CD14-positive monocyte (primary cell): ENCODE measurements around the gene ZIC1. TPM values are rescaled to one million over a fixed set of nuclear protein-coding genes. Genes with fewer than 3 reads are reported as not detected.

Experiments used
- DNase-seq, 3 donors: peaks; one replicate each; pipeline ENCODE4 v3.0.0-alpha.2; 2011 to 2022
- H2AFZ ChIP-seq: 2 replicates; pipeline ENCODE4 v1.6.0; 2012; ENCODE audit warnings: mild to moderate bottlenecking, low read depth, low read length, inconsistent platforms; ENCODE audit not compliant: insufficient read depth, poor library complexity, severe bottlenecking
- H3K27ac ChIP-seq, 2 donors: 1 replicate in 1 of 2; 2 replicates in 1 of 2; pipeline ENCODE4 v1.5.1; 2012 to 2013; ENCODE audit warnings: low read length in 2 of 2, control low read depth in 1 of 2, inconsistent platforms in 1 of 2, low read depth in 1 of 2, mild to moderate bottlenecking in 1 of 2
- H3K27me3 ChIP-seq, 2 donors: one replicate each; pipeline versions ENCODE4 v1.6.0 to v1.6.1; 2011 to 2013; ENCODE audit warnings: low read length in 2 of 2; ENCODE audit not compliant: control insufficient read depth in 2 of 2, insufficient read depth in 2 of 2
- H3K36me3 ChIP-seq, 2 donors: replicated peaks in 1 of 2; 1 replicate in 1 of 2; 2 replicates in 1 of 2; pipeline versions ENCODE4 v1.5.1 to v1.6.1; 2012 to 2013; ENCODE audit warnings: low read length in 2 of 2, control low read depth in 1 of 2, inconsistent platforms in 1 of 2, mild to moderate bottlenecking in 1 of 2; ENCODE audit not compliant: insufficient read depth in 2 of 2, control insufficient read depth in 1 of 2
- H3K4me1 ChIP-seq, 2 donors: 1 replicate in 1 of 2; 2 replicates in 1 of 2; pipeline versions ENCODE4 v1.5.1 to v1.6.1; 2012 to 2013; ENCODE audit warnings: low read length in 2 of 2, control low read depth in 1 of 2, inconsistent platforms in 1 of 2, mild to moderate bottlenecking in 1 of 2, moderate library complexity in 1 of 2; ENCODE audit not compliant: insufficient read depth in 2 of 2, control insufficient read depth in 1 of 2
- H3K4me2 ChIP-seq: replicated peaks from 2 replicates; pipeline ENCODE3; 2012; ENCODE audit warnings: low read length, moderate library complexity, mild to moderate bottlenecking; ENCODE audit not compliant: poor library complexity, severe bottlenecking; ENCODE audit errors: extremely low read depth
- H3K4me3 ChIP-seq, 3 experiments: fragments of 200-600 bp in 1 of 3; sonication (generic) in 1 of 3; replicated peaks in 1 of 3; 1 replicate in 2 of 3; 2 replicates in 1 of 3; pipeline ENCODE4 v1.5.1; 2011 to 2013; ENCODE audit warnings: low read length in 3 of 3, mild to moderate bottlenecking in 3 of 3, control low read depth in 2 of 3, low read depth in 2 of 3, inconsistent platforms in 1 of 3, moderate library complexity in 1 of 3
- H3K79me2 ChIP-seq: 2 replicates; pipeline ENCODE4 v1.6.0; 2012; ENCODE audit warnings: mild to moderate bottlenecking, control low read depth, inconsistent platforms, low read length, moderate library complexity; ENCODE audit not compliant: insufficient read depth
- H3K9ac ChIP-seq: 2 replicates; pipeline ENCODE4 v1.6.0; 2017; ENCODE audit warnings: low read length, mild to moderate bottlenecking; ENCODE audit not compliant: insufficient read depth, poor library complexity, severe bottlenecking
- H3K9me3 ChIP-seq, 2 donors: replicated peaks in 1 of 2; 1 replicate in 1 of 2; 2 replicates in 1 of 2; pipeline versions ENCODE4 v1.5.1 to v1.6.1; 2012 to 2013; ENCODE audit warnings: low read length in 2 of 2, control low read depth in 1 of 2; ENCODE audit not compliant: control insufficient read depth in 1 of 2, insufficient read depth in 1 of 2
- H4K20me1 ChIP-seq: 2 replicates; pipeline ENCODE4 v1.6.0; 2012; ENCODE audit warnings: mild to moderate bottlenecking, low read length, control low read depth, moderate library complexity; ENCODE audit not compliant: insufficient read depth
- H3K27ac Mint-ChIP-seq, 7 donors: one replicate each; pipeline ENCODE4 v1.8.0; 2020; ENCODE audit warnings: mild to moderate bottlenecking in 7 of 7, mixed read lengths in 7 of 7, moderate library complexity in 6 of 7, inconsistent platforms in 2 of 7
- H3K27me3 Mint-ChIP-seq, 3 donors: one replicate each; pipeline ENCODE4 v1.8.0; 2021 to 2022; ENCODE audit warnings: low read depth in 3 of 3, mild to moderate bottlenecking in 3 of 3, mixed read lengths in 3 of 3, moderate library complexity in 3 of 3, inconsistent platforms in 1 of 3
- H3K36me3 Mint-ChIP-seq, 2 donors: one replicate each; pipeline ENCODE4 v1.8.0; 2020; ENCODE audit warnings: mixed read lengths in 2 of 2, inconsistent platforms in 1 of 2, mild to moderate bottlenecking in 1 of 2
- H3K4me1 Mint-ChIP-seq: one replicate; pipeline ENCODE4 v1.8.0; 2020; ENCODE audit warnings: mild to moderate bottlenecking, mixed read lengths
- H3K4me3 Mint-ChIP-seq, 2 donors: one replicate each; pipeline ENCODE4 v1.8.0; 2020; ENCODE audit warnings: mild to moderate bottlenecking in 2 of 2, mixed read lengths in 2 of 2, moderate library complexity in 1 of 2
- H3K9me3 Mint-ChIP-seq, 7 donors: one replicate each; pipeline ENCODE4 v1.8.0; 2020 to 2022; ENCODE audit warnings: mixed read lengths in 7 of 7, mild to moderate bottlenecking in 6 of 7, moderate library complexity in 6 of 7, inconsistent platforms in 2 of 7
- CTCF ChIP-seq: fragments of 200-600 bp; IDR thresholded peaks from one replicate; pipeline ENCODE4 v1.8.0; 2022; ENCODE audit warnings: antibody characterized with exemption, mild to moderate bottlenecking
- WGBS: methylation state at CpG from one replicate; pipeline ENCODE4 v1.1.5; 2013; ENCODE audit warnings: missing lambda C conversion rate; ENCODE audit not compliant: insufficient coverage; 5-methylcytosine and 5-hydroxymethylcytosine counted together
- intact Hi-C, 2 donors: fragments of 100-400 bp; cut with micrococcal nuclease; formaldehyde crosslinking; loops; one replicate each; pipeline versions ENCODE4 v1.15.0 to v1.15.1; 2023
- polyA plus RNA-seq, 3 donors: library from polyadenylated mRNA; depleted of rRNA in 1 of 3; unstranded in 2 of 3; stranded (reverse) in 1 of 3; fragments of 300-500 nt in 2 of 3; fragments of >200 nt in 1 of 3; fragmentation: Illumina TruSeq in 2 of 3; gene quantifications; 1 replicate in 2 of 3; 2 replicates in 1 of 3; pipeline ENCODE4 v1.2.3, GENCODE V29; 2012 to 2021

ZIC1 gene
- polyA plus RNA-seq, 3 donors, result not detected

- no peak overlapping the region for H3K9ac ChIP-seq
- H3K9me3 ChIP-seq, result peaks cover 17 to 61% of the 10 kb centered on the region in 2 donors
- H3K27me3 ChIP-seq, result peaks cover 64 to 81% of the 10 kb centered on the region in 2 donors
- DNase-seq, result no peak
- no peaks in the 10 kb centered on the region for H3K4me1 Mint-ChIP-seq
- 3% methylated on average over 13 of the region's 21 CpGs for WGBS
- peaks cover 69 to 78% (median 74%) of the 10 kb centered on the region in 3 donors for H3K27me3 Mint-ChIP-seq
- peak overlapping the region in 1 of 2 donors; percentile 72 for H3K4me3 Mint-ChIP-seq
- H3K36me3 ChIP-seq, result no peaks in the 10 kb centered on the region
- peaks cover 4 to 12% of the 10 kb centered on the region in 2 donors for H3K36me3 Mint-ChIP-seq
- no peak overlapping the region for H3K27ac Mint-ChIP-seq
- H3K4me1 ChIP-seq, result no peaks in the 10 kb centered on the region
- no peak overlapping the region for H3K27ac ChIP-seq
- no peaks in the 10 kb centered on the region for H3K79me2 ChIP-seq
- no peak for TF ChIP-seq CTCF
- intact Hi-C loops, result no loop called here
- no peak overlapping the region for H3K4me2 ChIP-seq
- no peaks in the 10 kb centered on the region for H4K20me1 ChIP-seq
- no peak overlapping the region for H3K4me3 ChIP-seq
- H3K9me3 Mint-ChIP-seq, result peaks cover 5 to 50% (median 35%) of the 10 kb centered on the region in 7 donors
- H2AFZ ChIP-seq, result no peak overlapping the region
These were observed 48.3 kb upstream of the ZIC1 start for GRCh38 chr3:147360646-147361453.

GRCh38 chr3:147361454-147362420, 47.4 kb upstream of the ZIC1 start:
- H3K36me3 ChIP-seq, result no peaks in the 10 kb centered on the region
- peaks cover 61 to 69% (median 65%) of the 10 kb centered on the region in 3 donors for H3K27me3 Mint-ChIP-seq
- no peaks in the 10 kb centered on the region for H4K20me1 ChIP-seq

More at GRCh38 chr3:147361454-147362420, 47.4 kb upstream of the ZIC1 start:
- H3K4me3 ChIP-seq, result no peak overlapping the region
- no peak overlapping the region for H3K4me2 ChIP-seq
- intact Hi-C loops, result no loop called here
- H3K27me3 ChIP-seq, result peaks cover 58 to 77% of the 10 kb centered on the region in 2 donors
- H3K4me1 ChIP-seq, result no peaks in the 10 kb centered on the region
- Mint-ChIP-seq H3K27ac (no peak overlapping the region), H3K9me3 (peaks cover 5 to 45% (median 26%) of the 10 kb centered on the region in 7 donors), H3K4me1 (no peaks in the 10 kb centered on the region), H3K36me3 (peaks cover 4 to 11% of the 10 kb centered on the region in 2 donors), H3K4me3 (peak overlapping the region in 1 of 2 donors; percentile 72)
- peaks cover 10 to 52% of the 10 kb centered on the region in 2 donors for H3K9me3 ChIP-seq
- H3K27ac ChIP-seq, result no peak overlapping the region
- TF ChIP-seq CTCF, result peak; percentile 60
- H2AFZ ChIP-seq, result no peak overlapping the region
- 6% methylated on average over 3 of the region's 12 CpGs for WGBS
- peak in 2 of 3 donors; percentile 1 to 5 for DNase-seq
- H3K79me2 ChIP-seq, result no peaks in the 10 kb centered on the region
- H3K9ac ChIP-seq, result no peak overlapping the region
